Ectodermal cell (in vitro differentiated cells): Measurements from ENCODE around the gene GRAMD1B.

Source experiments
- H3K27ac ChIP-seq: 2 replicates; pipeline ENCODE4 v1.7.0; 2013; ENCODE audit warnings: mild to moderate bottlenecking, low read depth, low read length; ENCODE audit not compliant: insufficient read depth, poor library complexity, severe bottlenecking
- H3K27me3 ChIP-seq: 2 replicates; pipeline ENCODE4 v1.7.0; 2013; ENCODE audit warnings: mild to moderate bottlenecking, low read length; ENCODE audit not compliant: insufficient read depth, control insufficient read depth, poor library complexity, severe bottlenecking
- H3K36me3 ChIP-seq: one replicate; pipeline ENCODE4 v1.7.0; 2013; ENCODE audit warnings: low read length; ENCODE audit not compliant: control insufficient read depth, insufficient read depth
- H3K4me1 ChIP-seq: one replicate; pipeline ENCODE4 v1.7.0; 2013; ENCODE audit warnings: low read length; ENCODE audit not compliant: control insufficient read depth, insufficient read depth
- H3K4me3 ChIP-seq: 2 replicates; pipeline ENCODE4 v1.7.0; 2013; ENCODE audit warnings: low read depth, low read length, control low read depth; ENCODE audit not compliant: insufficient read depth
- H3K9me3 ChIP-seq: 2 replicates; pipeline ENCODE4 v1.7.0; 2013; ENCODE audit warnings: mild to moderate bottlenecking, low read length, moderate library complexity; ENCODE audit not compliant: control insufficient read depth
- whole genome bisulfite sequencing, 2 experiments: methylation state at CpG; one replicate each; pipeline ENCODE4 v1.1.7; 2013; ENCODE audit warnings: missing lambda C conversion rate in 2 of 2; 5-methylcytosine and 5-hydroxymethylcytosine counted together

GRAMD1B gene

GRCh38 chr11:123409456-123410217 lies 20.4 kb upstream of the GRAMD1B start:
- WGBS, 2 experiments: 85 to 89% methylated on average over 9 to 10 of the region's 10 CpGs
- no peaks in the 10 kb centered on the region for H3K36me3 ChIP-seq
- no peaks in the 10 kb centered on the region for H3K27me3 ChIP-seq
- H3K27ac ChIP-seq: no peak overlapping the region
- no peaks in the 10 kb centered on the region for H3K9me3 ChIP-seq
- no peak overlapping the region for H3K4me3 ChIP-seq
- peaks cover 23% of the 10 kb centered on the region for H3K4me1 ChIP-seq

DNA sequence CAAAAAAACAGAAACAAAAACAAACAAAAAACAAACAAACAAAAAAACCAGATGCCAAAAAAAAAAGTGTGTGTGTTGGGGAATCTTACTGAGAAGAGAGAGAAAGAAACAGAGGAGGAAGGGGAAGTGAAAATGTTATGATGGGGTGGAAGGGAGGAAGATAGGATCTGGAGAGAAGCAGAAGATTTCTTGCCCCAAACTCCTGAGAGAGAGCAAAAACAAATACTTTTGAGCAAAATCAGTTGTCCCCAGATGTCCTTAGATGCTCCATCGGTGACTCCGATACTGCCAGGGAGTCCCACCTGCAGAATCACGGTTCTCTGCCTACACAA lies 19.9 kb upstream of the GRAMD1B start:
- H3K36me3 ChIP-seq: no peaks in the 10 kb centered on the region
- 97 to 98% methylated on average over 3 of the region's 3 CpGs for WGBS, 2 experiments
- H3K4me1 ChIP-seq: peaks cover 17% of the 10 kb centered on the region
- H3K4me3 ChIP-seq: no peak overlapping the region
- no peak overlapping the region for H3K27ac ChIP-seq
- no peaks in the 10 kb centered on the region for H3K27me3 ChIP-seq
- H3K9me3 ChIP-seq: no peaks in the 10 kb centered on the region

DNA sequence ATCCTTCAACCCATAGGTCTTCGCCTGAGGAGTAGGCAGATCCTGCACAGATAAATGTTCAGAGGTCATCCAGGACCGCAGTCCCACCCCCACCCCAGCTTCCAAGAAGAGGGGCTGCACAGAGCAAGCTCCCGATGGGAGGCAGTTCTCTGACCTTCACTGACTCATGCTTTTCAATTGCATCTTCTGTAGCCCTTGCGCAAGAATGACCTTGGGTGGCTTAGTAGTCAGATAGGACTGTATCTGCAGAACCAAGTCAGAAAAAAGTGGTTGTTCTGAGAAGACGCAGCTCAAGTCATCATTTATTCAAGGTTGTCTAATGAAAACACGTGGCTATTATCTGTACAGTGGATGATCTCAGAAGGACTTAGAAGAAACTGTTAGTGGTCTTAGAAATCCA lies 16.4 kb upstream of the GRAMD1B start:
- H3K4me1 ChIP-seq: peaks cover 7% of the 10 kb centered on the region
- no peak overlapping the region for H3K4me3 ChIP-seq
- H3K27ac ChIP-seq: no peak overlapping the region
- H3K36me3 ChIP-seq: no peaks in the 10 kb centered on the region
- H3K27me3 ChIP-seq: no peaks in the 10 kb centered on the region
- no peaks in the 10 kb centered on the region for H3K9me3 ChIP-seq
- 93 to 97% methylated on average over 6 of the region's 6 CpGs for WGBS, 2 experiments

DNA sequence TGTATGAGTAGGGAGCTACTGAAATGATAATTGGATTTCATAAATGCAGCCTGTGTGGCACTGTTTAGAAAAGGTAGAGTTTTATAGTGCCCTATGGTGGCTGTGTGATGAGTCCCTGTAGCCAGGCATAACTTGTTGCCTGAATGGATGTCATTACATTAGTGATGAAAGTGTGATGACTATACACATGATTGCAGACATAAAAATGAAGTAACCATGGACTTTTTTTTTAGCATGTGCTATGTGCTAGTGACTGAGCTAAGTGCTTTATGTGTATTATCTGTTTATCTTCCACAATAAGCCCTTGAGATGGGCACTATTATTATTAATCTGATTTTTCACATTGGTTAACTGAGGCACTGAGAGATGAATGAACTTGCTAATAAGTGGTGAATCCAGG lies 13.5 kb upstream of the GRAMD1B start:
- H3K27ac ChIP-seq: no peak overlapping the region
- H3K4me1 ChIP-seq: peaks cover 5% of the 10 kb centered on the region
- no peak overlapping the region for H3K4me3 ChIP-seq
- no peaks in the 10 kb centered on the region for H3K9me3 ChIP-seq
- no peaks in the 10 kb centered on the region for H3K27me3 ChIP-seq
- no peaks in the 10 kb centered on the region for H3K36me3 ChIP-seq

- Histone ChIP-seq H3K27ac (no peak overlapping the region), H3K27me3 (peaks cover 5% of the 10 kb centered on the region), H3K4me3 (no peak overlapping the region), H3K9me3 (no peaks in the 10 kb centered on the region), H3K4me1 (peaks cover 5% of the 10 kb centered on the region), H3K36me3 (no peaks in the 10 kb centered on the region)
- WGBS, 2 experiments: 90 to 99% methylated on average over 3 to 4 of the region's 4 CpGs
Measured at GRCh38 chr11:123418351-123419114, 11.5 kb upstream of the GRAMD1B start.

DNA sequence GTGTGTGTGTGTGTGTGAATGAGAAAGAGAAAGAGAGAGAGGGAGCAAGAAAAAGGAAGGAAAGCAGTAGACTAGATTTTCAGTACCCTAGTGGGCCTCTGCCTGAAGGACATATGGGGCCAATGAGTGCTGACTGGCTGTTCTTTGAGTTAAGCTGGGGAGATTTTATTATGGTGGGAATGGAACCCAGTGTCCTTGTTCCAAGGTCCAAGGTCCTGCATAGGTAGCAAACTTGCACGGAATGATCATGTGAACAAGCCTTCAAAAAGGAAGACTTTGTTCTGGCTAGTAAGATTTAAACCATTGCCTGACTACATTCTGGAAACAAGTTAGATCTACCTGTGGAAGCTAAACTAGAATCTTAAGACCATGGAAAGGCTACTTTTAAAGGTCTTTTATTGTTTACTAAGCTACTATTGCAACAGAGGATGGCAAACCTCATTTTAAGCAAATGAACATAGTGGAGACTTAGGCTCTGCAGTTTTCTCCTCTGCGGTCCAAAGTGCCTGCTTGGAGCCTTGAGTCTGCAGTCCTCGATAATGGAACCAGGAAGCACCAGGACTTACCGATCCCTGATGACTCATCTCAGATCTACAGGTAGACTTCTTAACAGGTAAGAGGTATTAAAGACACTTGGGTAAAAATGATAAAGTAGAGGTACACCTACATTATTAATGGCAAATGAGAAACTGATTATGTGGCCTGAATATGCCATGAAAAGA lies 10.2 kb upstream of the GRAMD1B start:
- Histone ChIP-seq H3K4me1 (peaks cover 5% of the 10 kb centered on the region), H3K9me3 (peaks cover 2% of the 10 kb centered on the region), H3K4me3 (no peak overlapping the region), H3K27me3 (peaks cover 10% of the 10 kb centered on the region), H3K27ac (no peak overlapping the region), H3K36me3 (no peaks in the 10 kb centered on the region)
- 88 to 93% methylated on average over 4 of the region's 4 CpGs for WGBS, 2 experiments

DNA sequence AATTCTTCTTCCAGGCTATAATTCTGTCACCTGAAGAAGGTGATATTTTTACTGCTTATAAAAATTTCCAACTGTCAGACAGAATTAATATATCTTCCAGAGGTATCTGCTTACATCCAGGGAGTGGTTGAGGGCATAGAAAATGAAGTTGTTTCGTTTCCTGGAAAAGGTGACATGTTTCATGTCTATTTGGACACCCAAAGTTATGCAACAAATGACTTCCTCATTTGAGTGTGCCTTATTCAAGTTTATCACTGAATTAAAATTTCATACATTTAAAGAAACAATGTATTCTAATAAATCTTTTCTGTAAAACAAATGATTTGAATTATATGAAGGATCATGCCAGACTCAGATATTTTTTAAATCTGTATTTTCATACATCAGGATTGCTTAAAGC lies 8.5 kb upstream of the GRAMD1B start:
- no peak overlapping the region for H3K27ac ChIP-seq
- peaks cover 16% of the 10 kb centered on the region for H3K4me1 ChIP-seq
- H3K27me3 ChIP-seq: peaks cover 10% of the 10 kb centered on the region
- H3K9me3 ChIP-seq: peaks cover 2% of the 10 kb centered on the region
- H3K4me3 ChIP-seq: no peak overlapping the region
- WGBS, 2 experiments: 70 to 86% methylated on average over 1 of the region's 1 CpG
- no peaks in the 10 kb centered on the region for H3K36me3 ChIP-seq

- no peaks in the 10 kb centered on the region for H3K36me3 ChIP-seq
- H3K9me3 ChIP-seq: peaks cover 2% of the 10 kb centered on the region
- 87 to 92% methylated on average over 4 of the region's 4 CpGs for WGBS, 2 experiments
- peaks cover 10% of the 10 kb centered on the region for H3K27me3 ChIP-seq
- peaks cover 25% of the 10 kb centered on the region for H3K4me1 ChIP-seq
- no peak overlapping the region for H3K27ac ChIP-seq
- H3K4me3 ChIP-seq: no peak overlapping the region
Measured at GRCh38 chr11:123425367-123425766, 4.7 kb upstream of the GRAMD1B start.

DNA sequence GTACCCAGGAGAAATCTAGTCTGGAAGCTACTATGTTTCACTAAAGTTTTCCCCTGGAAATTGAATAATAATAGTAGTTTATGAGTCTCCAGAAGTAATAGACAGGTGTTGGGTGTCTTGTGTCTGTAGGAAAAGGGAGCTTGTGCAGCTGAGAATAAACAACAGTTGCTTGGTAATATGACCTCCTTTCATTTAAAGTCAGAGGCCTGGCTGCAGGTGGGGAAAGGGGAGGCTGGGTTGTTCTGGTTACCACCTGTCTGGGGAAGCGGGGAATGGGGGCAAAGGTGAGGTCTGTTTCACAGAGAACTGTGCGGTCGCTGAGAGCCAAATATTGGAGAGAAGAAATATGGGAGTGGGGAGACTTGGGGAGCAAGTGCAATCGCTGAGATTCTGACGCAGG lies 3.3 kb upstream of the GRAMD1B start:
- Histone ChIP-seq H3K27me3 (peaks cover 18% of the 10 kb centered on the region), H3K4me3 (no peak overlapping the region)
- 88 to 96% methylated on average over 5 of the region's 5 CpGs for WGBS, 2 experiments

GRCh38 chr11:123427405-123427804 lies 2.7 kb upstream of the GRAMD1B start:
- H3K36me3 ChIP-seq: no peaks in the 10 kb centered on the region
- no peak overlapping the region for H3K27ac ChIP-seq
- H3K27me3 ChIP-seq: peaks cover 18% of the 10 kb centered on the region
- H3K9me3 ChIP-seq: peaks cover 2% of the 10 kb centered on the region
- H3K4me3 ChIP-seq: no peak overlapping the region
- H3K4me1 ChIP-seq: peaks cover 29% of the 10 kb centered on the region
- 78 to 80% methylated on average over 2 of the region's 2 CpGs for WGBS, 2 experiments

More for the DNA sequence above, 3.3 kb upstream of the GRAMD1B start:
- Histone ChIP-seq H3K4me1 (peaks cover 28% of the 10 kb centered on the region), H3K27ac (no peak overlapping the region), H3K9me3 (peaks cover 2% of the 10 kb centered on the region), H3K36me3 (no peaks in the 10 kb centered on the region)
